IPS-15b (cell line): ENCODE measurements around the gene C1orf21.

Experiments used
- H3K27me3 ChIP-seq: one replicate; pipeline ENCODE4 v1.6.1; 2013; ENCODE audit warnings: low read length; ENCODE audit not compliant: control insufficient read depth, insufficient read depth
- H3K36me3 ChIP-seq: one replicate; pipeline ENCODE4 v1.6.1; 2013; ENCODE audit warnings: low read length; ENCODE audit not compliant: control insufficient read depth, insufficient read depth
- H3K4me1 ChIP-seq: one replicate; pipeline ENCODE4 v1.6.1; 2013; ENCODE audit warnings: mild to moderate bottlenecking, low read length; ENCODE audit not compliant: control insufficient read depth, insufficient read depth
- H3K4me3 ChIP-seq: one replicate; pipeline ENCODE4 v1.5.1; 2013; ENCODE audit warnings: low read depth, low read length
- H3K9ac ChIP-seq: one replicate; pipeline ENCODE4 v1.6.1; 2013; ENCODE audit warnings: low read depth, mild to moderate bottlenecking, low read length
- H3K9me3 ChIP-seq: one replicate; pipeline ENCODE4 v1.6.1; 2013; ENCODE audit warnings: mild to moderate bottlenecking, low read length; ENCODE audit not compliant: control insufficient read depth, insufficient read depth

Gene C1orf21

DNA sequence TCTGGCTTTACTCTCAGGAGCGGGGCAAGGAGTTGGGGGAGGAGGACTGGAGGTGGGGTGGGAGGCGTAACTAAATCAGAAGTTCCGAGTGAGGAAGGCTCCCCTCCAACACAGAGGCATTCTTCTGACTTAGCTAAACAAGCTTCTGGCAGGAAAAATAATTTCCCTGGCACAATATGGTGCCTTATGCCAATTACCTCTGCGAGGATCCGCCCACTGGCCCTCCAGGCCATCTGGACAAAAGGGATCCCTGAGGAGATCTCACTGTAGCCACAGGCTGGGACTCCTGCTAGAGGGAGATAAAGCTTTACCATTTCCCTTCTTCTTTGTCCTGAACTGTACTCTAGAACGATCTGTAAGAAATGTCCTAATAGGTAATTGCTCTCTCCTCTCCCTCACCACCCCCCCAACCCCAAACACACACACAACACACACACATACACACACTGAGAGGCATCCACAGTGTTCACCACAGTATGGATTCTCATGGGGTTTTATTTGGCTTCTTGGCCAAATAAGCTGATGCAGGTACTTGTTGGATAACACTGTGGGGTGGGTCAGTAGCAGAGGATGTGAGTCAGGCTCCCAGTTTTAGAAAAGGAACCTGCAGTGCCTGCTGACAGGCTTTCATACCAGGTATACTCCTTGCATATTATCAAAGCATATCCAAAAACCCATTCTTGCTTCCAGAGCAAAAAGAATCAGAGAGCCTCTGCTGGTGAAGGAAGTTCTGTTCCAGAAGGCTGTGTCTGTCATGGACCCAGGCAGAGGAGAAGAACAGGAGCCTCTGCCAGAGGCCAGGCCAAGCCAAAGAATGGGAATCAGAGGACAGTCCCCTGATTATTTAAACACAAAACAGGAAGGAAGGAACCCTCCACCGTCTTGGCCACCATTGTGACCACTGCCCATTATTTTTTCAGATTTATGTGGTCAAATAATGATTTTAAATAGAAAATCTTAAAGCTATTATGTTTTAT, 169.1 kb downstream of the C1orf21 start:
- Histone ChIP-seq H3K9ac (no peak overlapping the region), H3K4me3 (no peak overlapping the region), H3K4me1 (peaks cover 9% of the 10 kb centered on the region), H3K27me3 (no peaks in the 10 kb centered on the region), H3K9me3 (no peaks in the 10 kb centered on the region), H3K36me3 (no peaks in the 10 kb centered on the region)

- Histone ChIP-seq H3K4me1 (peaks cover 3% of the 10 kb centered on the region), H3K9me3 (no peaks in the 10 kb centered on the region), H3K4me3 (no peak overlapping the region), H3K9ac (no peak overlapping the region), H3K27me3 (no peaks in the 10 kb centered on the region), H3K36me3 (no peaks in the 10 kb centered on the region)
Measured at GRCh38 chr1:184556665-184557064, 169.8 kb downstream of the C1orf21 start.

GRCh38 chr1:184557423-184558347, 170.9 kb downstream of the C1orf21 start:
- Histone ChIP-seq H3K9ac (no peak overlapping the region), H3K36me3 (no peaks in the 10 kb centered on the region), H3K4me1 (peaks cover 3% of the 10 kb centered on the region), H3K9me3 (no peaks in the 10 kb centered on the region), H3K4me3 (no peak overlapping the region), H3K27me3 (no peaks in the 10 kb centered on the region)

- no peak overlapping the region for H3K4me3 ChIP-seq
- H3K9ac ChIP-seq, result no peak overlapping the region
- H3K9me3 ChIP-seq, result no peaks in the 10 kb centered on the region
- H3K27me3 ChIP-seq, result no peaks in the 10 kb centered on the region
- H3K36me3 ChIP-seq, result no peaks in the 10 kb centered on the region
- peaks cover 3% of the 10 kb centered on the region for H3K4me1 ChIP-seq
Measured at GRCh38 chr1:184558691-184559090, 171.9 kb downstream of the C1orf21 start.

- no peaks in the 10 kb centered on the region for H3K27me3 ChIP-seq
- peaks cover 3% of the 10 kb centered on the region for H3K4me1 ChIP-seq
- H3K36me3 ChIP-seq, result no peaks in the 10 kb centered on the region
- H3K4me3 ChIP-seq, result no peak overlapping the region
- no peaks in the 10 kb centered on the region for H3K9me3 ChIP-seq
- H3K9ac ChIP-seq, result no peak overlapping the region
Measured at GRCh38 chr1:184559117-184559713, 172.4 kb downstream of the C1orf21 start.

GRCh38 chr1:184562806-184563205, 176.0 kb downstream of the C1orf21 start:
- Histone ChIP-seq H3K4me1 (no peaks in the 10 kb centered on the region), H3K36me3 (no peaks in the 10 kb centered on the region), H3K4me3 (no peak overlapping the region), H3K27me3 (no peaks in the 10 kb centered on the region), H3K9ac (no peak overlapping the region), H3K9me3 (no peaks in the 10 kb centered on the region)

DNA sequence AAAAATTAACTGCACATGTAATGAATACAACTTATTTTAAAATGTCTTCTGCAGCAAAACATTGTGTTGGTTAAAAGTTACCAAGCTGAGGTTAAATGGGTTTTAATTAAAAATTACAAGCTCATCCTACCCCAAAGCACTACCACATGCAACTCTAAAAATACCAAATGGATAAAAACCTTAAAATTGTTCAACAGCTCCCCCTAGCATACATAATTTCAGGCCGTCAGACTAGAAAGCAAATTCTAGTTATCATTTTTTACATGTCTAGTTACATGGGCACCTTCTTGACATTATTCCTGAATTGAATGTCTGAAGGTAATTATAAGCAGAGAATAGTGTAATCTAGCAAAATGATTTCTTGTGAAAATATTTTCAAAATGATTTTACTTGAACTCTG, 176.5 kb downstream of the C1orf21 start:
- no peak overlapping the region for H3K4me3 ChIP-seq
- H3K9ac ChIP-seq, result no peak overlapping the region
- H3K36me3 ChIP-seq, result no peaks in the 10 kb centered on the region
- H3K4me1 ChIP-seq, result no peaks in the 10 kb centered on the region
- no peaks in the 10 kb centered on the region for H3K9me3 ChIP-seq
- no peaks in the 10 kb centered on the region for H3K27me3 ChIP-seq

DNA sequence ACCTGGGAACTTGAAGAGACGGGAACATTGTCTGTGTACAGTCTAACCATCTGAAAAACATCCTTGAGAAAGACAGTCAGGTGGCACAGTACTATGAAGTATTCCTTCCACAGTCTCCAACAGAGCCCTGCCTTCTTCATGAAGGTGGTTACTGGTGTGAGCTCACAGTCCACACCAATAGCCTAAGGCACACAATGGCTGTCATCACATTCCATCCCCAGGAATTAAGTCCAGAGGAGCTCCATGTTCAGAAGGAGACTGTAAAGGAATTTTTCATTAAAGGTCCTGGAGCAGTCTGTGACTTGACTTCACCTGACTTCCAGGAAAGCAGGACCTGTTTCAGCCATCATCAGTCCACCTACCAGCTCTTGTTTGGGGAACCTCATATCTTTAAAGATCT, 180.2 kb downstream of the C1orf21 start:
- Histone ChIP-seq H3K4me1 (no peaks in the 10 kb centered on the region), H3K9ac (no peak overlapping the region), H3K9me3 (no peaks in the 10 kb centered on the region), H3K36me3 (no peaks in the 10 kb centered on the region), H3K4me3 (no peak overlapping the region), H3K27me3 (no peaks in the 10 kb centered on the region)

- Histone ChIP-seq H3K9me3 (no peaks in the 10 kb centered on the region), H3K36me3 (no peaks in the 10 kb centered on the region), H3K9ac (no peak overlapping the region), H3K27me3 (no peaks in the 10 kb centered on the region), H3K4me1 (no peaks in the 10 kb centered on the region), H3K4me3 (no peak overlapping the region)
Measured at GRCh38 chr1:184567637-184568036, 180.8 kb downstream of the C1orf21 start.

DNA sequence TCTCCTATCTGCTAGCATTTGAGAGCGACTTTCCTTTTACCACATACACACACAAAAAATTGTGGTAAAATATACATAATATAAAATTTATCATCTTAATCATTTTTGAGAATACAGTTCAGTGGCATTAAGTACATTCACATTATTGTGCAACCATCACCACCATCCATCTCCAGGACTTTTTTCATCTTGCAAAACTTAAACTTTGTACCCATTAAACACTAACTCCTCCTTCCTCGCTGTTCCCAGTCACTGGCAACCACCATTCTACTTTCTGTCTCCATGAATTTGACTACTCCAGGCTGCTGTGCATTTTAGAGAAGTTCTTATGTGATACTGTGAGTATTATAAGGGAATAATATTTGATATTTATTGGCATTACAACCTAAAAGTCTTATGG, 181.3 kb downstream of the C1orf21 start:
- Histone ChIP-seq H3K27me3 (no peaks in the 10 kb centered on the region), H3K9ac (no peak overlapping the region), H3K9me3 (no peaks in the 10 kb centered on the region), H3K4me3 (no peak overlapping the region), H3K36me3 (no peaks in the 10 kb centered on the region), H3K4me1 (no peaks in the 10 kb centered on the region)

DNA sequence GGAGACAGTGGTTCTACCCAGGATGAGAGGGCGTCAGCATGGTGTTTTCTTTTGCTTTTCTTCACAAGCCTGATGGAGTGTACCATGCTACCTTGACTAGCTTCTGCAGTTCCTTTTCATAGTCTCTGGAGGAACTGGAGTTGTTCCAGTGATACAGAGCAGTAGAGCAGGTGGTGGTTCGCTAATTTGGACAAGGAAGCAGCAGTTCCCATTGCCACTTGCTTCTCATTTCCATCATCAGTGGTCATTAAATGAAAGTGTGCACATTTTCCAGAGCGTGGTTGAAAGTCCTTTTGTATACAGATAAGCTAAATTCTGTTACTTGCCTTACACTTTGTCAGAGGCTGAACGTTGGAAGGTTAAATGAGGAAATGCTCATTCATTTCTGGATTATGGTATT, 182.3 kb downstream of the C1orf21 start:
- Histone ChIP-seq H3K4me1 (peaks cover 1% of the 10 kb centered on the region), H3K9me3 (no peaks in the 10 kb centered on the region), H3K4me3 (no peak overlapping the region), H3K9ac (no peak overlapping the region), H3K36me3 (no peaks in the 10 kb centered on the region), H3K27me3 (no peaks in the 10 kb centered on the region)
